IPS-15b (cell line): ENCODE results near the gene OGDH.

Experiments
- H3K27me3 ChIP-seq: one replicate; pipeline ENCODE4 v1.6.1; 2013; ENCODE audit warnings: low read length; ENCODE audit not compliant: control insufficient read depth, insufficient read depth
- H3K36me3 ChIP-seq: one replicate; pipeline ENCODE4 v1.6.1; 2013; ENCODE audit warnings: low read length; ENCODE audit not compliant: control insufficient read depth, insufficient read depth
- H3K4me1 ChIP-seq: one replicate; pipeline ENCODE4 v1.6.1; 2013; ENCODE audit warnings: mild to moderate bottlenecking, low read length; ENCODE audit not compliant: control insufficient read depth, insufficient read depth
- H3K4me3 ChIP-seq: one replicate; pipeline ENCODE4 v1.5.1; 2013; ENCODE audit warnings: low read depth, low read length
- H3K9ac ChIP-seq: one replicate; pipeline ENCODE4 v1.6.1; 2013; ENCODE audit warnings: low read depth, mild to moderate bottlenecking, low read length
- H3K9me3 ChIP-seq: one replicate; pipeline ENCODE4 v1.6.1; 2013; ENCODE audit warnings: mild to moderate bottlenecking, low read length; ENCODE audit not compliant: control insufficient read depth, insufficient read depth

The OGDH gene

GRCh38 chr7:44636041-44636584 lies 29.7 kb downstream of the OGDH start:
- Histone ChIP-seq H3K4me3 (no peak overlapping the region), H3K9ac (no peak overlapping the region), H3K9me3 (no peaks in the 10 kb centered on the region), H3K4me1 (peaks cover 33% of the 10 kb centered on the region), H3K27me3 (no peaks in the 10 kb centered on the region), H3K36me3 (no peaks in the 10 kb centered on the region)

- Histone ChIP-seq H3K36me3 (no peaks in the 10 kb centered on the region), H3K4me3 (no peak overlapping the region), H3K4me1 (peaks cover 25% of the 10 kb centered on the region), H3K9ac (no peak overlapping the region), H3K27me3 (no peaks in the 10 kb centered on the region), H3K9me3 (no peaks in the 10 kb centered on the region)
Observed at GRCh38 chr7:44636926-44637325, 30.5 kb downstream of the OGDH start.

- no peaks in the 10 kb centered on the region for H3K9me3 ChIP-seq
- H3K36me3 ChIP-seq, result no peaks in the 10 kb centered on the region
- peaks cover 25% of the 10 kb centered on the region for H3K4me1 ChIP-seq
- no peak overlapping the region for H3K4me3 ChIP-seq
- no peak overlapping the region for H3K9ac ChIP-seq
- no peaks in the 10 kb centered on the region for H3K27me3 ChIP-seq
Observed at GRCh38 chr7:44637788-44638594, 31.6 kb downstream of the OGDH start.

- peaks cover 25% of the 10 kb centered on the region for H3K4me1 ChIP-seq
Observed at GRCh38 chr7:44638611-44639557, 32.5 kb downstream of the OGDH start.

GRCh38 chr7:44639671-44640321 lies 33.4 kb downstream of the OGDH start:
- H3K4me1 ChIP-seq, result peaks cover 25% of the 10 kb centered on the region
- H3K9me3 ChIP-seq, result no peaks in the 10 kb centered on the region
- no peak overlapping the region for H3K4me3 ChIP-seq
- no peaks in the 10 kb centered on the region for H3K36me3 ChIP-seq
- no peaks in the 10 kb centered on the region for H3K27me3 ChIP-seq
- H3K9ac ChIP-seq, result no peak overlapping the region

More at GRCh38 chr7:44638611-44639557, 32.5 kb downstream of the OGDH start:
- no peaks in the 10 kb centered on the region for H3K9me3 ChIP-seq
- no peak overlapping the region for H3K4me3 ChIP-seq
- H3K9ac ChIP-seq, result no peak overlapping the region
- no peaks in the 10 kb centered on the region for H3K36me3 ChIP-seq
- no peaks in the 10 kb centered on the region for H3K27me3 ChIP-seq

GRCh38 chr7:44643206-44643605 lies 36.8 kb downstream of the OGDH start:
- H3K4me1 ChIP-seq, result peaks cover 22% of the 10 kb centered on the region

GRCh38 chr7:44645254-44645653 lies 38.8 kb downstream of the OGDH start:
- Histone ChIP-seq H3K36me3 (peaks cover 3% of the 10 kb centered on the region), H3K27me3 (no peaks in the 10 kb centered on the region), H3K4me3 (no peak overlapping the region), H3K9me3 (no peaks in the 10 kb centered on the region), H3K9ac (no peak overlapping the region), H3K4me1 (peaks cover 4% of the 10 kb centered on the region)

More at GRCh38 chr7:44643206-44643605, 36.8 kb downstream of the OGDH start:
- H3K4me3 ChIP-seq, result no peak overlapping the region
- no peaks in the 10 kb centered on the region for H3K36me3 ChIP-seq
- no peaks in the 10 kb centered on the region for H3K9me3 ChIP-seq
- H3K9ac ChIP-seq, result no peak overlapping the region
- no peaks in the 10 kb centered on the region for H3K27me3 ChIP-seq

- Histone ChIP-seq H3K4me3 (no peak overlapping the region), H3K36me3 (peaks cover 3% of the 10 kb centered on the region), H3K9ac (no peak overlapping the region), H3K27me3 (no peaks in the 10 kb centered on the region), H3K9me3 (no peaks in the 10 kb centered on the region), H3K4me1 (no peaks in the 10 kb centered on the region)
Observed at GRCh38 chr7:44645696-44646095, 39.3 kb downstream of the OGDH start.

- H3K4me1 ChIP-seq, result no peaks in the 10 kb centered on the region
- H3K4me3 ChIP-seq, result no peak overlapping the region
- H3K36me3 ChIP-seq, result peaks cover 3% of the 10 kb centered on the region
- no peaks in the 10 kb centered on the region for H3K9me3 ChIP-seq
- H3K27me3 ChIP-seq, result no peaks in the 10 kb centered on the region
- no peak overlapping the region for H3K9ac ChIP-seq
Observed at GRCh38 chr7:44646176-44646920, 39.9 kb downstream of the OGDH start.

- Histone ChIP-seq H3K4me1 (no peaks in the 10 kb centered on the region), H3K9me3 (no peaks in the 10 kb centered on the region), H3K27me3 (no peaks in the 10 kb centered on the region), H3K9ac (no peak overlapping the region), H3K4me3 (no peak overlapping the region), H3K36me3 (peaks cover 3% of the 10 kb centered on the region)
Observed at GRCh38 chr7:44646921-44647636, 40.7 kb downstream of the OGDH start.
